Stimulated activated memory B cell treated with anti-CD40 and anti-IgM and Interleukin-4, amounts not matched to agents 10 μg/mL and 1 μg/mL and 100 μg/mL, for 72 hours (primary cell): ENCODE results near the gene EYS.

Experiments
- ATAC-seq: fragments of 150-1000 bp; cut with Tn5 transposase; 2 replicates; pipeline ENCODE4 v1.10.0; 2021
- H3K27ac Mint-ChIP-seq: one replicate; pipeline ENCODE4 v1.8.0; 2022; ENCODE audit warnings: mild to moderate bottlenecking, mixed read lengths
- H3K27me3 Mint-ChIP-seq: one replicate; pipeline ENCODE4 v1.8.0; 2022; ENCODE audit warnings: mixed read lengths
- H3K36me3 Mint-ChIP-seq: one replicate; pipeline ENCODE4 v1.8.0; 2022; ENCODE audit warnings: mixed read lengths
- H3K4me1 Mint-ChIP-seq: one replicate; pipeline ENCODE4 v1.8.0; 2022; ENCODE audit warnings: mixed read lengths
- H3K4me3 Mint-ChIP-seq: one replicate; pipeline ENCODE4 v1.8.0; 2022; ENCODE audit warnings: mild to moderate bottlenecking, moderate library complexity, mixed read lengths
- H3K9me3 Mint-ChIP-seq: one replicate; pipeline ENCODE4 v1.8.0; 2022; ENCODE audit warnings: mixed read lengths

EYS gene

DNA sequence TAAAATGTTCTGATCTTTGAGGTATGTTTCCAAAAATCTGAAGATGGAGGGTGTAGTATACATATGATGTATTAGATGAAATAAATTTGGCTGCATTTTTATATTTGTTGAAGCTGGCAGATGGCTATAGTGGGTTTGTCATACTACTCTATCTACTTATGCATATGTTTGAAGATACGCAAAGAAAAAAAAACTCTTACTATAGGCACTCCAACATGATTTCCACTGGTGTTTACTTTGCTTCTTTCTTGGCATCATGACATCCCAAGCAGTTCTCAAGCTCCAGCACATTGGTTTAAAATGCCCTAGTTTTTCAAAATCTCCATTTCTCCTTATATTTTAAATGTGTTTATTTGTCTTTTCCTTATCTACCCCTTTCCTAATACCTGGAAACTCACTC lies 1359.6 kb downstream of the EYS start:
- ATAC-seq = no peak

GRCh38 chr6:64335195-64335594 lies 1371.8 kb downstream of the EYS start:
- Mint-ChIP-seq H3K4me3 (no peak overlapping the region), H3K27ac (no peak overlapping the region), H3K27me3 (no peaks in the 10 kb centered on the region), H3K4me1 (no peaks in the 10 kb centered on the region), H3K9me3 (peaks cover 8% of the 10 kb centered on the region), H3K36me3 (no peaks in the 10 kb centered on the region)
- no peak for ATAC-seq

More for the DNA sequence above, 1359.6 kb downstream of the EYS start:
- H3K36me3 Mint-ChIP-seq = no peaks in the 10 kb centered on the region
- H3K27ac Mint-ChIP-seq = no peak overlapping the region
- H3K27me3 Mint-ChIP-seq = no peaks in the 10 kb centered on the region
- H3K9me3 Mint-ChIP-seq = peaks cover 9% of the 10 kb centered on the region
- no peaks in the 10 kb centered on the region for H3K4me1 Mint-ChIP-seq
- H3K4me3 Mint-ChIP-seq = no peak overlapping the region

- Mint-ChIP-seq H3K27me3 (no peaks in the 10 kb centered on the region), H3K4me3 (no peak overlapping the region), H3K36me3 (no peaks in the 10 kb centered on the region), H3K9me3 (peaks cover 8% of the 10 kb centered on the region), H3K27ac (no peak overlapping the region), H3K4me1 (no peaks in the 10 kb centered on the region)
- ATAC-seq = no peak
Measured at GRCh38 chr6:64334636-64335035, 1372.4 kb downstream of the EYS start.

GRCh38 chr6:64330694-64331307 lies 1376.2 kb downstream of the EYS start:
- H3K4me3 Mint-ChIP-seq = no peak overlapping the region
- H3K27me3 Mint-ChIP-seq = no peaks in the 10 kb centered on the region
- H3K4me1 Mint-ChIP-seq = no peaks in the 10 kb centered on the region
- no peak overlapping the region for H3K27ac Mint-ChIP-seq
- peaks cover 11% of the 10 kb centered on the region for H3K9me3 Mint-ChIP-seq
- H3K36me3 Mint-ChIP-seq = no peaks in the 10 kb centered on the region
- ATAC-seq = no peak

- Mint-ChIP-seq H3K4me3 (no peak overlapping the region), H3K9me3 (peaks cover 11% of the 10 kb centered on the region), H3K36me3 (no peaks in the 10 kb centered on the region), H3K4me1 (no peaks in the 10 kb centered on the region), H3K27ac (no peak overlapping the region), H3K27me3 (no peaks in the 10 kb centered on the region)
- ATAC-seq = no peak
Measured at GRCh38 chr6:64326939-64327338, 1380.1 kb downstream of the EYS start.

GRCh38 chr6:64325093-64325492 lies 1381.9 kb downstream of the EYS start:
- H3K27ac Mint-ChIP-seq = no peak overlapping the region
- no peaks in the 10 kb centered on the region for H3K27me3 Mint-ChIP-seq
- no peak for ATAC-seq
- no peaks in the 10 kb centered on the region for H3K4me1 Mint-ChIP-seq
- H3K4me3 Mint-ChIP-seq = no peak overlapping the region
- peaks cover 8% of the 10 kb centered on the region for H3K9me3 Mint-ChIP-seq
- no peaks in the 10 kb centered on the region for H3K36me3 Mint-ChIP-seq

DNA sequence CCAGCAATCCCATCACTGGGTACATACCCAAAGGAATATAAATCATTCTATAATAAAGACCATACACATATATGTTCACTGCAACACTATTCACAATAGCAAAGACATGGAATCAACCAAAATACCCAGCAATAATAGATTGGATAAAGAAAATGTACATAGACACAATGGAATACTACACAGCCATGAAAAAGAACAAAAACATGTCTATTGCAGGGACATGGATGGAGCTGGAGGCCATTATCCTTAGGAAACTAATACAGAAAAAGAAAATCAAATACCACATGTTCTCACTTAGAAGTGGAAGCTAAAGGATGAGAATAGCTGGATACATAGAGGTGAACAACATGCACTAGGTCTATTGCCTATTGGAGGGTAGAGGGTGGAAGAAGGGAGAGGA lies 1396.8 kb downstream of the EYS start:
- no peak overlapping the region for H3K27ac Mint-ChIP-seq
- ATAC-seq = no peak

GRCh38 chr6:64301307-64302236 lies 1405.5 kb downstream of the EYS start:
- H3K4me3 Mint-ChIP-seq = no peak overlapping the region
- H3K27ac Mint-ChIP-seq = no peak overlapping the region
- peaks cover 8% of the 10 kb centered on the region for H3K9me3 Mint-ChIP-seq
- H3K4me1 Mint-ChIP-seq = no peaks in the 10 kb centered on the region
- no peak for ATAC-seq
- no peaks in the 10 kb centered on the region for H3K27me3 Mint-ChIP-seq
- no peaks in the 10 kb centered on the region for H3K36me3 Mint-ChIP-seq

More for the DNA sequence above, 1396.8 kb downstream of the EYS start:
- no peaks in the 10 kb centered on the region for H3K27me3 Mint-ChIP-seq
- peaks cover 9% of the 10 kb centered on the region for H3K9me3 Mint-ChIP-seq
- H3K4me3 Mint-ChIP-seq = no peak overlapping the region
- H3K36me3 Mint-ChIP-seq = no peaks in the 10 kb centered on the region
- H3K4me1 Mint-ChIP-seq = no peaks in the 10 kb centered on the region

DNA sequence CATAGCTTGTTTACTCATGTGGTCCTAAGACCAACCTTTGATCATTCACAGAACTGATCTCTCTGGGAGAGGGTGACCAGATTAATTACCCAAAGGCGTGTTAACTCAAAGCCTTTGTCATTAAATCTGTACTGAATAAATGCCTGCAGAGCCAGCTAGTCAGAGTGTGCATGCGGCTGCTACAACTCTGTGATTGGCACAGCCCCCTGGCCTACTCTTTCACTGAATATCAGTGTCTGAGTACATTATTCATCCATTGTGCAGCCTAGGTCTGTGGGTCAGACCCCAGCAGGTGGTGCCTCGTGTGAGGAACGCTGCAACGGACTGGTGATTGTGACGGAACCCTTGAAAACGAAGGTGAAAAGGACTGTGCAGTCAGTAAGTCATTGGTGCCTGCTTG lies 1407.8 kb downstream of the EYS start:
- ATAC-seq = no peak
- no peak overlapping the region for H3K27ac Mint-ChIP-seq
- H3K36me3 Mint-ChIP-seq = no peaks in the 10 kb centered on the region
- no peak overlapping the region for H3K4me3 Mint-ChIP-seq
- no peaks in the 10 kb centered on the region for H3K4me1 Mint-ChIP-seq
- no peaks in the 10 kb centered on the region for H3K27me3 Mint-ChIP-seq
- H3K9me3 Mint-ChIP-seq = peaks cover 6% of the 10 kb centered on the region

GRCh38 chr6:64294034-64294433 lies 1413.0 kb downstream of the EYS start:
- H3K27ac Mint-ChIP-seq = no peak overlapping the region
- ATAC-seq = no peak
- H3K4me1 Mint-ChIP-seq = no peaks in the 10 kb centered on the region
- no peaks in the 10 kb centered on the region for H3K27me3 Mint-ChIP-seq
- H3K9me3 Mint-ChIP-seq = no peaks in the 10 kb centered on the region
- no peak overlapping the region for H3K4me3 Mint-ChIP-seq
- no peaks in the 10 kb centered on the region for H3K36me3 Mint-ChIP-seq

GRCh38 chr6:64293298-64293697 lies 1413.7 kb downstream of the EYS start:
- Mint-ChIP-seq H3K4me1 (no peaks in the 10 kb centered on the region), H3K27me3 (no peaks in the 10 kb centered on the region), H3K27ac (no peak overlapping the region), H3K4me3 (no peak overlapping the region), H3K9me3 (no peaks in the 10 kb centered on the region), H3K36me3 (no peaks in the 10 kb centered on the region)
- ATAC-seq = no peak

GRCh38 chr6:64290867-64291266 lies 1416.2 kb downstream of the EYS start:
- Mint-ChIP-seq H3K9me3 (no peaks in the 10 kb centered on the region), H3K27ac (no peak overlapping the region), H3K27me3 (no peaks in the 10 kb centered on the region), H3K36me3 (no peaks in the 10 kb centered on the region), H3K4me1 (no peaks in the 10 kb centered on the region), H3K4me3 (no peak overlapping the region)
- no peak for ATAC-seq

DNA sequence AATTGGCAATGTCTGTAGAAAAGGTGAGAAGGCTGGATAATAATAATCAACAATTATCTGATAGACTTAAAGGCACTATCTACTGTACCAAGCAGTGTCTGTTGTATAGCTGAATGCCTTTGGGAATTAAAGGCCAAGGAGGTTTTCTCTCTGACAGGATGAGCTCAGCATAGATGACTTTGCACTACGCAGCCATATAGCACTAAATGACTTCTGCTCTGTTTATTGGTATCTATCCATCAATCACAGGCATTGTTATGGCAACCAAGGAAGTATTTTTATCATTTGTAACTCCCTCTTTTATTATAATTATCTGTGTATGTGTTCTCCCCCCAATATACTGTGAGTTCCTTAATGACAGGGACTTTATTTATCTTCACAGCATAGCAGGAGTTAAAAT lies 1417.1 kb downstream of the EYS start:
- Mint-ChIP-seq H3K4me1 (no peaks in the 10 kb centered on the region), H3K27me3 (no peaks in the 10 kb centered on the region)

DNA sequence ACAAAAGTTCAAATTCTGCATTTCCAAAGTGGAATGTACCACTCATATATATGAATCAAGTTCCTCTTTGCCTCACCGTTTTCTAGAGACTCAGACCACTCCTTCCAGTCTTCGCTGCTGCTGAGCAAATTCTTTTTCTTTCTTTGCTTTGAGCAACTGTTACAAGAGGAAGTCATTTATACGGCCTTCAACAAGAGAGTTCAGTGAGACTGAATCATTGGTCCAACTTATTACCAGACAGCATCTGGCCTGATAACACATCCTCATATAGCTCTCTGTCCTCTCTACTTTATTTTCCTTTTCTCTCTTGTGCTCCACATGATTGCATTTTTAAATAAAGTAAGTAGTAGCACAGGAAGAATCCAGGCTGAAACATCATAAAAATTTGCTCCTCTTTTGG lies 1418.7 kb downstream of the EYS start:
- Mint-ChIP-seq H3K27me3 (no peaks in the 10 kb centered on the region), H3K36me3 (no peaks in the 10 kb centered on the region), H3K4me1 (no peaks in the 10 kb centered on the region), H3K27ac (no peak overlapping the region), H3K4me3 (no peak overlapping the region), H3K9me3 (peaks cover 8% of the 10 kb centered on the region)
- ATAC-seq = no peak

More for the DNA sequence above, 1417.1 kb downstream of the EYS start:
- no peak overlapping the region for H3K4me3 Mint-ChIP-seq
- H3K9me3 Mint-ChIP-seq = peaks cover 5% of the 10 kb centered on the region
- no peak overlapping the region for H3K27ac Mint-ChIP-seq
- no peaks in the 10 kb centered on the region for H3K36me3 Mint-ChIP-seq
- no peak for ATAC-seq

DNA sequence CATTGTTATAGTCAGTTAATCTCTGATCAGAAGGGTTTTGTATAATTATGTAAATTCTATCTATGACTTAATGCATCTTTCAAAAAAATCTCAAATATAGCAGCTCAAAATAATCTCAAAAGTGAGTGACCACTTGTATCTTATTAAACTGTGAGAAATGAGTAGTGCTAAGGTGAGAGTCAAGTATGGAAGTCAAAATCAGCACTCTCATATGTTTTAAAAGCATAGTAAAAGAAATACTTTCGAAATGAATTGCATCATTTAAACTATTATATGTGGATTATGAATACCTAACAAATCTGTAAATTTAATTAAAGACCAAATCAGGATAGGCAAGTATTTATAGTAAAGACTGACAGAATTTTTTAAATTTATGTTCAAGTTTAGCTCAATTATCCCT lies 1425.9 kb downstream of the EYS start:
- H3K27me3 Mint-ChIP-seq = no peaks in the 10 kb centered on the region
- H3K36me3 Mint-ChIP-seq = no peaks in the 10 kb centered on the region
- H3K4me3 Mint-ChIP-seq = no peak overlapping the region
- no peak overlapping the region for H3K27ac Mint-ChIP-seq
- peaks cover 8% of the 10 kb centered on the region for H3K9me3 Mint-ChIP-seq
- H3K4me1 Mint-ChIP-seq = no peaks in the 10 kb centered on the region
- ATAC-seq = no peak

- Mint-ChIP-seq H3K4me1 (no peaks in the 10 kb centered on the region), H3K9me3 (peaks cover 8% of the 10 kb centered on the region), H3K27me3 (no peaks in the 10 kb centered on the region), H3K36me3 (no peaks in the 10 kb centered on the region), H3K27ac (no peak overlapping the region), H3K4me3 (no peak overlapping the region)
- ATAC-seq = no peak
Measured at GRCh38 chr6:64280569-64280968, 1426.5 kb downstream of the EYS start.
